Central memory CD4-positive, alpha-beta T cell (primary cell): ENCODE results near the gene ZNF385B.

Experiments used
- DNase-seq: peaks from one replicate; pipeline ENCODE4 v3.0.0; 2022

Gene ZNF385B

GRCh38 chr2:179543361-179543901 is 318.0 kb downstream of the ZNF385B start:
- DNase-seq: no peak

- DNase-seq: no peak
These were observed 319.8 kb downstream of the ZNF385B start for GRCh38 chr2:179541586-179541985.

- DNase-seq: no peak
These were observed 322.3 kb downstream of the ZNF385B start for GRCh38 chr2:179539124-179539511.

GRCh38 chr2:179538406-179539123 is 322.8 kb downstream of the ZNF385B start:
- DNase-seq: no peak

- no peak for DNase-seq
These were observed 325.2 kb downstream of the ZNF385B start for GRCh38 chr2:179536185-179536584.

- DNase-seq: no peak
These were observed 327.5 kb downstream of the ZNF385B start for GRCh38 chr2:179533875-179534274.

GRCh38 chr2:179532863-179533278 is 328.5 kb downstream of the ZNF385B start:
- DNase-seq: no peak

- no peak for DNase-seq
These were observed 332.8 kb downstream of the ZNF385B start for GRCh38 chr2:179528576-179529069.

- DNase-seq: no peak
These were observed 336.1 kb downstream of the ZNF385B start for GRCh38 chr2:179525340-179525739.

GRCh38 chr2:179524809-179525339 is 336.5 kb downstream of the ZNF385B start:
- DNase-seq: no peak

- DNase-seq: no peak
These were observed 339.5 kb downstream of the ZNF385B start for GRCh38 chr2:179521944-179522343.

- DNase-seq: no peak
These were observed 342.6 kb downstream of the ZNF385B start for GRCh38 chr2:179518830-179519229.

- no peak for DNase-seq
These were observed 348.2 kb downstream of the ZNF385B start for GRCh38 chr2:179513181-179513580.

- DNase-seq: no peak
These were observed 349.0 kb downstream of the ZNF385B start for GRCh38 chr2:179512281-179513035.

- DNase-seq: no peak
These were observed 350.2 kb downstream of the ZNF385B start for GRCh38 chr2:179511105-179511789.

GRCh38 chr2:179495315-179495714 is 366.1 kb downstream of the ZNF385B start:
- no peak for DNase-seq

GRCh38 chr2:179488563-179488962 is 372.8 kb downstream of the ZNF385B start:
- DNase-seq: no peak

GRCh38 chr2:179487010-179487731 is 374.2 kb downstream of the ZNF385B start:
- DNase-seq: no peak

GRCh38 chr2:179483131-179483530 is 378.3 kb downstream of the ZNF385B start:
- DNase-seq: no peak

- no peak for DNase-seq
These were observed 381.5 kb downstream of the ZNF385B start for GRCh38 chr2:179479947-179480346.

GRCh38 chr2:179478771-179479170 is 382.6 kb downstream of the ZNF385B start:
- DNase-seq: no peak

- DNase-seq: no peak
These were observed 390.4 kb downstream of the ZNF385B start for GRCh38 chr2:179470992-179471391.
